AG04449 (cell line): ENCODE measurements around the gene C5AR1.

Experiments
- CTCF ChIA-PET: fragments of 350-600 bp; formaldehyde crosslinking; extraction: SDS; loops from one replicate; lab custom pipeline; 2021; ENCODE audit warnings: antibody characterized with exemption; lab: Yijun Ruan, JAX
- POLR2A ChIA-PET: fragments of 400-600, 350-600 bp; formaldehyde crosslinking; extraction: SDS; loops from one replicate; lab custom pipeline; 2020; ENCODE audit warnings: antibody characterized with exemption, inconsistent platforms; lab: Yijun Ruan, JAX
- DNase-seq: peaks from one replicate; pipeline ENCODE4 v3.0.0-alpha.2; 2010; ENCODE audit warnings: low read depth, low spot score
- H3K4me3 ChIP-seq: 2 replicates; pipeline ENCODE4 v1.5.1; 2011; ENCODE audit warnings: low read depth, mild to moderate bottlenecking, control low read depth, low read length
- CTCF ChIP-seq: IDR thresholded peaks from one replicate; pipeline ENCODE4 v1.5.1; 2011; ENCODE audit warnings: mild to moderate bottlenecking, moderate library complexity, low read length, control low read depth, inconsistent platforms; ENCODE audit not compliant: insufficient read depth; ENCODE audit errors: missing control alignments

The C5AR1 gene

GRCh38 chr19:47319923-47320871, 10.5 kb downstream of the C5AR1 start:
- no peak overlapping the region for H3K4me3 ChIP-seq
- ChIA-PET CTCF (interaction anchor here (4.1 kb wide), 1 partner anchor 29 kb away, joined by 19 read pairs; the partner anchor contains the start of gene DHX34), POLR2A (interaction anchor here (0.6 kb wide), 1 partner anchor 19 kb away, joined by 5 read pairs; no protein-coding TSS in a partner anchor)
- DNase-seq: no peak
- TF ChIP-seq CTCF: no peak

GRCh38 chr19:47321630-47322029, 12.0 kb downstream of the C5AR1 start:
- ChIA-PET CTCF (interaction anchor here (0.7 to 4.1 kb wide), 3 partner anchors 16 to 28 kb away, joined by 3 to 19 read pairs (median 5); partner anchors contain the start of gene DHX34), POLR2A (no interaction called here)
- DNase-seq: no peak
- no peak for TF ChIP-seq CTCF
- H3K4me3 ChIP-seq: no peak overlapping the region

- ChIA-PET POLR2A (no interaction called here), CTCF (interaction anchor here (0.7 to 4.1 kb wide), 2 partner anchors 27 to 29 kb away, joined by 3 to 19 read pairs; partner anchors contain the start of gene DHX34)
- DNase-seq: no peak
- H3K4me3 ChIP-seq: no peak overlapping the region
- no peak for TF ChIP-seq CTCF
These were observed 12.4 kb downstream of the C5AR1 start for GRCh38 chr19:47322058-47322457.

GRCh38 chr19:47323409-47323808, 13.7 kb downstream of the C5AR1 start:
- no peak overlapping the region for H3K4me3 ChIP-seq
- no peak for DNase-seq
- TF ChIP-seq CTCF: no peak
- ChIA-PET POLR2A (no interaction called here), CTCF (interaction anchor here (2.3 to 4.1 kb wide), 3 partner anchors 11 to 26 kb away, joined by 8 to 19 read pairs (median 11); partner anchors contain the start of gene DHX34)

- no peak overlapping the region for H3K4me3 ChIP-seq
- POLR2A ChIA-PET: no interaction called here
- CTCF ChIA-PET: interaction anchor here (2.3 to 4.1 kb wide), 3 partner anchors 10 to 25 kb away, joined by 8 to 19 read pairs (median 11); partner anchors contain the start of gene DHX34
- no peak for DNase-seq
- no peak for TF ChIP-seq CTCF
These were observed 14.2 kb downstream of the C5AR1 start for GRCh38 chr19:47323872-47324271.

- no peak overlapping the region for H3K4me3 ChIP-seq
- ChIA-PET CTCF (interaction anchor here (2.3 to 4.1 kb wide), 3 partner anchors 10 to 24 kb away, joined by 8 to 19 read pairs (median 11); partner anchors contain the start of gene DHX34), POLR2A (no interaction called here)
- TF ChIP-seq CTCF: no peak
- DNase-seq: no peak
These were observed 14.8 kb downstream of the C5AR1 start for GRCh38 chr19:47324502-47324901.
